Suprapubic skin (tissue), 3 donors: ENCODE measurements around the gene MYH6.

Source experiments
- EP300 ChIP-seq: sonication (generic); formaldehyde crosslinking; IDR thresholded peaks from one replicate; pipeline ENCODE4 v1.6.1; 2017; ENCODE audit warnings: antibody characterized with exemption
- POLR2A ChIP-seq, 2 donors: fragments of 450-650 bp; IDR thresholded peaks; one replicate each; pipeline ENCODE4 v1.6.1; 2017; ENCODE audit warnings: antibody characterized with exemption in 2 of 2, mild to moderate bottlenecking in 2 of 2, moderate library complexity in 2 of 2
- TF ChIP-seq, protein P1 (sequence below), 2 donors: fragments of 200-600 bp in 1 of 2; fragments of 450-650 bp in 1 of 2; sonication (generic) in 1 of 2; IDR thresholded peaks; one replicate each; pipeline ENCODE4 v1.5.1; 2016 to 2019; ENCODE audit warnings: antibody characterized with exemption in 2 of 2, mild to moderate bottlenecking in 1 of 2, moderate library complexity in 1 of 2

DNA sequence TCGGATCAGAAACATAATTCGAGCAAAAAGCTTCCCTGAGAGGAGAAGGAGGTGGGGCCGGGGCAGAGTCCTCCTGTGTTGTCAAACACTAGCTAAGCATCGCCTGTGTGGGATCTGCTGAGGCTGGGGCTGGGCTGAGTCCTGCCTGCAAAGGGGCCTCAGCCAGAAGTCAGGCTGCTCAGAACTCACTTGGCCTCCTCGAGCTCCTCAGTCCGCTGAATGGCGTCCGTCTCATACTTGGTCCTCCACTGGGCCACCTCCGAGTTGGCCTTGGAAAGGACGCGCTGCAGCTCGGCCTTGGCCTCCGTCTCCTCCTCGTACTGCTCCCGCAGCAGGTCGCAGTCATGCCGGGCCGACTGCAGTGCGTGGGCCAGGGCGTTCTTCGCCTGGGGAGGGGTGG is 9.9 kb upstream of the MYH6 start:
- TF ChIP-seq EP300 (no peak), POLR2A (IDR thresholded peaks at IDR 0.05) (no peak)
- TF ChIP-seq, protein P1, sequence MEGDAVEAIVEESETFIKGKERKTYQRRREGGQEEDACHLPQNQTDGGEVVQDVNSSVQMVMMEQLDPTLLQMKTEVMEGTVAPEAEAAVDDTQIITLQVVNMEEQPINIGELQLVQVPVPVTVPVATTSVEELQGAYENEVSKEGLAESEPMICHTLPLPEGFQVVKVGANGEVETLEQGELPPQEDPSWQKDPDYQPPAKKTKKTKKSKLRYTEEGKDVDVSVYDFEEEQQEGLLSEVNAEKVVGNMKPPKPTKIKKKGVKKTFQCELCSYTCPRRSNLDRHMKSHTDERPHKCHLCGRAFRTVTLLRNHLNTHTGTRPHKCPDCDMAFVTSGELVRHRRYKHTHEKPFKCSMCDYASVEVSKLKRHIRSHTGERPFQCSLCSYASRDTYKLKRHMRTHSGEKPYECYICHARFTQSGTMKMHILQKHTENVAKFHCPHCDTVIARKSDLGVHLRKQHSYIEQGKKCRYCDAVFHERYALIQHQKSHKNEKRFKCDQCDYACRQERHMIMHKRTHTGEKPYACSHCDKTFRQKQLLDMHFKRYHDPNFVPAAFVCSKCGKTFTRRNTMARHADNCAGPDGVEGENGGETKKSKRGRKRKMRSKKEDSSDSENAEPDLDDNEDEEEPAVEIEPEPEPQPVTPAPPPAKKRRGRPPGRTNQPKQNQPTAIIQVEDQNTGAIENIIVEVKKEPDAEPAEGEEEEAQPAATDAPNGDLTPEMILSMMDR (IDR thresholded peaks at IDR 0.05): no peak
